Body of pancreas (tissue), 4 donors: ENCODE data around the gene TRMT1.

ENCODE experiments used
- CTCF ChIP-seq, 7 experiments: fragments of 450-650 bp in 4 of 7; fragments of 200-600 bp in 3 of 7; sonication (generic) in 3 of 7; IDR thresholded peaks; one replicate each; pipeline ENCODE4 v1.5.1; 2016 to 2019; ENCODE audit warnings: antibody characterized with exemption in 7 of 7
- POLR2A ChIP-seq, 3 donors: fragments of 450-650 bp; IDR thresholded peaks; one replicate each; pipeline ENCODE4 v1.6.1; 2016; ENCODE audit warnings: antibody characterized with exemption in 3 of 3, mild to moderate bottlenecking in 2 of 3

GRCh38 chr19:13090511-13091231, 25.9 kb downstream of the TRMT1 start:
- TF ChIP-seq CTCF (IDR thresholded peaks at IDR 0.05) (no peak), POLR2A (IDR thresholded peaks at IDR 0.05) (no peak)
